Activated CD4-positive, alpha-beta T cell treated with anti-CD3 and anti-CD28 coated beads for 24 hours (primary cell): ENCODE data around the gene GOLGA6L2.
A peak's percentile ranks its signal among the peaks of the same experiment; 100 is the strongest.
"Not testable (repeated sequence)": the region's sequence is repeated elsewhere in the genome, so short reads cannot be mapped to it uniquely, and the experiment has no call there.

Experiments
- DNase-seq, 2 donors: peaks; one replicate each; pipeline ENCODE4 v3.0.0-alpha.2; 2020; ENCODE audit warnings: low read depth in 2 of 2

The GOLGA6L2 gene

GRCh38 chr15:23447107-23447500 is at the start of gene GOLGA6L2:
Gene GOLGA6L2, minus strand, starts transcription at chr15:23447243. Its CDS starts 62 bp downstream, at chr15:23447181.
- peak in 1 of 2 donors; percentile 1 for DNase-seq

GRCh38 chr15:23484870-23485269 is 37.8 kb upstream of the GOLGA6L2 start:
- no peak for DNase-seq

GRCh38 chr15:23483821-23484299 is 36.8 kb upstream of the GOLGA6L2 start:
- no peak for DNase-seq

GRCh38 chr15:23482764-23483489 is 35.9 kb upstream of the GOLGA6L2 start:
- DNase-seq, result no peak

GRCh38 chr15:23482228-23482627 is 35.2 kb upstream of the GOLGA6L2 start:
- no peak for DNase-seq

GRCh38 chr15:23477920-23478319 is 30.9 kb upstream of the GOLGA6L2 start:
- DNase-seq, result no peak

- no peak for DNase-seq
These were observed 25.6 kb upstream of the GOLGA6L2 start for GRCh38 chr15:23472678-23473077.

- DNase-seq, result no peak
These were observed 25.0 kb upstream of the GOLGA6L2 start for GRCh38 chr15:23472033-23472432.

GRCh38 chr15:23467110-23467600 is 20.1 kb upstream of the GOLGA6L2 start:
- no peak for DNase-seq

- no peak for DNase-seq
These were observed 10.8 kb upstream of the GOLGA6L2 start for GRCh38 chr15:23457890-23458289.

- no peak for DNase-seq
These were observed 582 bp downstream of the GOLGA6L2 start for GRCh38 chr15:23446215-23447106.

GRCh38 chr15:23444269-23444668 is 2.8 kb downstream of the GOLGA6L2 start:
- no peak for DNase-seq

- DNase-seq, result no peak
These were observed 5.8 kb downstream of the GOLGA6L2 start for GRCh38 chr15:23441204-23441603.

- no peak for DNase-seq
These were observed 6.4 kb downstream of the GOLGA6L2 start for GRCh38 chr15:23440596-23440995.

GRCh38 chr15:23439513-23439912 is 7.5 kb downstream of the GOLGA6L2 start:
- DNase-seq, result no peak

GRCh38 chr15:23438816-23439466 is 8.1 kb downstream of the GOLGA6L2 start:
- DNase-seq, result no peak

- DNase-seq, result no peak
These were observed 9.4 kb downstream of the GOLGA6L2 start for GRCh38 chr15:23437673-23438072.

GRCh38 chr15:23437146-23437545 is 9.9 kb downstream of the GOLGA6L2 start:
- DNase-seq, result no peak

GRCh38 chr15:23436421-23436820 is 10.6 kb downstream of the GOLGA6L2 start:
- DNase-seq, result no peak

- not testable (repeated sequence) for DNase-seq
These were observed 12.3 kb downstream of the GOLGA6L2 start for GRCh38 chr15:23434699-23435098.

GRCh38 chr15:23425327-23425726 is 21.7 kb downstream of the GOLGA6L2 start:
- DNase-seq, result not testable (repeated sequence)
